Stimulated activated naive CD8-positive, alpha-beta T cell treated with anti-CD3 and anti-CD28 coated beads, Interleukin-15, amount 100 ng/mL, for 72 hours (primary cell): ENCODE results near the gene HPSE2.
A peak's percentile ranks its signal among the peaks of the same experiment; 100 is the strongest.

Experiments
- ATAC-seq: fragments of 150-1000 bp; cut with Tn5 transposase; 2 replicates; pipeline ENCODE4 v1.10.0; 2021; ENCODE audit warnings: mild to moderate bottlenecking, moderate library complexity
- DNase-seq, 2 donors: peaks; one replicate each; pipeline ENCODE4 v3.0.0; 2021 to 2022
- H3K27ac Mint-ChIP-seq, 2 donors: one replicate each; pipeline ENCODE4 v1.8.0; 2022; ENCODE audit warnings: mild to moderate bottlenecking in 2 of 2, mixed read lengths in 2 of 2, moderate library complexity in 2 of 2
- H3K27me3 Mint-ChIP-seq: one replicate; pipeline ENCODE4 v1.8.0; 2022; ENCODE audit warnings: mixed read lengths
- H3K4me1 Mint-ChIP-seq: one replicate; pipeline ENCODE4 v1.8.0; 2022; ENCODE audit warnings: mild to moderate bottlenecking, mixed read lengths
- H3K4me3 Mint-ChIP-seq, 2 donors: one replicate each; pipeline ENCODE4 v1.8.0; 2022; ENCODE audit warnings: mild to moderate bottlenecking in 2 of 2, mixed read lengths in 2 of 2, moderate library complexity in 1 of 2
- H3K9me3 Mint-ChIP-seq, 2 donors: one replicate each; pipeline ENCODE4 v1.8.0; 2022; ENCODE audit warnings: mixed read lengths in 2 of 2

Gene HPSE2

GRCh38 chr10:98815039-98815885, 420.4 kb downstream of the HPSE2 start:
- ATAC-seq: no peak
- Mint-ChIP-seq H3K4me3 (no peak overlapping the region), H3K27ac (no peak overlapping the region), H3K9me3 (no peaks in the 10 kb centered on the region), H3K4me1 (no peaks in the 10 kb centered on the region), H3K27me3 (no peaks in the 10 kb centered on the region)
- no peak for DNase-seq

GRCh38 chr10:98814470-98814869, 421.2 kb downstream of the HPSE2 start:
- H3K4me1 Mint-ChIP-seq: no peaks in the 10 kb centered on the region
- ATAC-seq: no peak

GRCh38 chr10:98808282-98808892, 427.3 kb downstream of the HPSE2 start:
- ATAC-seq: no peak
- no peaks in the 10 kb centered on the region for H3K4me1 Mint-ChIP-seq
- DNase-seq: no peak
- H3K9me3 Mint-ChIP-seq: no peaks in the 10 kb centered on the region
- H3K27me3 Mint-ChIP-seq: no peaks in the 10 kb centered on the region
- no peak overlapping the region for H3K27ac Mint-ChIP-seq
- H3K4me3 Mint-ChIP-seq: no peak overlapping the region

More at GRCh38 chr10:98814470-98814869, 421.2 kb downstream of the HPSE2 start:
- H3K4me3 Mint-ChIP-seq: no peak overlapping the region
- H3K27ac Mint-ChIP-seq: no peak overlapping the region
- no peaks in the 10 kb centered on the region for H3K27me3 Mint-ChIP-seq
- no peak for DNase-seq
- H3K9me3 Mint-ChIP-seq: no peaks in the 10 kb centered on the region

DNA sequence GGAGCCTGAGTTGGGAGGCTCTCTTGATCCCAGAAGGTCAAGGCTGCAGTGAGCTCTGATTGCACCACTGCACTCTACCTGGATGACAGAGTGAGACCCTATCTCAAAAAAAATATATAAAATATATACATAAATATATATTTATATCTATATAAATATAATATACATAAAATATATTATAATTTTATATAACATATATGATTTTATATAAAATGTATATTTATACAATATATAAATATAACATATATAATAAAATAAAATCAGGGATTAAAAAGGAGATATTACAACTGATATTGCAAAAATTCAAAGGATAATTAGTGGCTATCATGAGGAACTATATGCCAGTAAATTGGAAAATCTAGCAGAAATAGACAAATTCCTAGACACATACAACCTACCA, 435.4 kb downstream of the HPSE2 start:
- DNase-seq (no peak), ATAC-seq (no peak)
- Mint-ChIP-seq H3K9me3 (peaks cover 0 to 13% of the 10 kb centered on the region in 2 donors), H3K4me3 (no peak overlapping the region), H3K27ac (no peak overlapping the region), H3K4me1 (no peaks in the 10 kb centered on the region), H3K27me3 (no peaks in the 10 kb centered on the region)

DNA sequence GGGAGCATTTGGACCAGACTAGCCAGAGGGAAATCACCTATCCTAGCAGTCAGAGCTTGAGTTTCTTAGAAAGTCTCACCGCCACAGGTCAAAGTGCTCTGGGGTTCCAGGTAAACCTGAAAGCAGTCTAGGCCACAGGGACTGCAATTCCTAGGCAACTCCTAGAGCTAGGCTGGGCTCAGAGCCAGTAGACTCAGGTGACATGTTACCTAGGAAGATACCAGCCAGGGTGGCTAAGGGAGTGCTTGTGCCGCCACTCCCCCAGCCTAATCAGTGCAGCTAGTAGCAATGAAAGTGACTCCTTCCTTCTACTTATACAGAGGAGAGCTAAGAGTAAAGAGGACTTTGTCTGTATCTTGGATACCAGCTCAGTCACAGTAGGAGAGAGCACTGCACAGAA, 440.2 kb downstream of the HPSE2 start:
- Mint-ChIP-seq H3K27me3 (no peaks in the 10 kb centered on the region), H3K9me3 (peaks cover 0 to 13% of the 10 kb centered on the region in 2 donors), H3K27ac (no peak overlapping the region), H3K4me1 (no peaks in the 10 kb centered on the region), H3K4me3 (no peak overlapping the region)
- DNase-seq: no peak
- no peak for ATAC-seq

GRCh38 chr10:98790817-98791216, 444.8 kb downstream of the HPSE2 start:
- H3K27me3 Mint-ChIP-seq: no peaks in the 10 kb centered on the region
- no peak overlapping the region for H3K27ac Mint-ChIP-seq
- no peaks in the 10 kb centered on the region for H3K4me1 Mint-ChIP-seq
- no peak for DNase-seq
- no peak for ATAC-seq
- no peak overlapping the region for H3K4me3 Mint-ChIP-seq
- H3K9me3 Mint-ChIP-seq: no peaks in the 10 kb centered on the region

GRCh38 chr10:98778277-98778759, 457.3 kb downstream of the HPSE2 start:
- H3K9me3 Mint-ChIP-seq: no peaks in the 10 kb centered on the region
- no peak overlapping the region for H3K4me3 Mint-ChIP-seq
- DNase-seq (no peak), ATAC-seq (no peak)
- H3K4me1 Mint-ChIP-seq: no peaks in the 10 kb centered on the region
- H3K27ac Mint-ChIP-seq: no peak overlapping the region
- H3K27me3 Mint-ChIP-seq: no peaks in the 10 kb centered on the region

- ATAC-seq: no peak
- H3K4me1 Mint-ChIP-seq: no peaks in the 10 kb centered on the region
- no peaks in the 10 kb centered on the region for H3K27me3 Mint-ChIP-seq
- no peak overlapping the region for H3K27ac Mint-ChIP-seq
- H3K9me3 Mint-ChIP-seq: no peaks in the 10 kb centered on the region
- H3K4me3 Mint-ChIP-seq: no peak overlapping the region
- DNase-seq: no peak
Measured at GRCh38 chr10:98758463-98758862, 477.2 kb downstream of the HPSE2 start.

DNA sequence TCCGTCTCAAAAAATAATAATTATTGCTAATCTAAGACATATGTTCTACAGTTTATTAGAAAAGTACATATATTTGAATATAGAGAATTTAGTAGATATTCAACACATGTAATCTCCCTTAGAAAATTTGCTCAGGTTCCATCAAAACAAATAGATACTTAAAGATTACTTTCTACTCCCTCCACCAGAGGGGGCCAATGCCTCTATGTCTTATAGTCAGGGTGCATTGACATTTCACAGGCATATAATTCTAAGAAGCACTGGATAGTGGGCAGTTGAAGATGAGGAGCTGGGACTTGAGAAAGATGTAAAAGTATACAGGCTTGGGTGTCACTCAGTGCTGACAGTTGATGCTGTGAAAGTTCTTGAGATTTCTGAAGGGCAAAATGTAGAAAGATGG, 487.4 kb downstream of the HPSE2 start:
- H3K4me1 Mint-ChIP-seq: no peaks in the 10 kb centered on the region
- DNase-seq: no peak
- H3K27ac Mint-ChIP-seq: no peak overlapping the region
- H3K27me3 Mint-ChIP-seq: no peaks in the 10 kb centered on the region
- H3K4me3 Mint-ChIP-seq: no peak overlapping the region
- peaks cover 0 to 5% of the 10 kb centered on the region in 2 donors for H3K9me3 Mint-ChIP-seq
- ATAC-seq: no peak

DNA sequence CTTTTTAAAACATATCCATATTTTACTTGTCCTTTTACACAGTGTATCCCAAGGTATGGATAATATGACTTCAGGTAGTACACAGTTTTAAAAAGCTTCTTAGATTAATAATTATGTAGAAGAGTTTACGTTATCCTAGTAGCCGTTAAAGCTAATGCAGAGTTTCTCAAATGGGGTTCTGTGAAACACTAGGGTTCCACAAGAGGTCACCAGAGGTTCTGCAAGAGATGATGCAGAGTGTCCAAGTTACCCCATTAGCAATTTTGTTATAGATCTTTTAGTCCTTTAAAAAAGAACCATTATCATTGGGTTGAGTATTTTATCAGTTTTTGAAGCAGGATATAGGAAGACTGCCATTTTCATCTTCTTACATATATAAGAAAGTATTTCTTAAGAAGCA, 490.0 kb downstream of the HPSE2 start:
- Mint-ChIP-seq H3K9me3 (no peaks in the 10 kb centered on the region), H3K27ac (no peak overlapping the region), H3K27me3 (peaks cover 5% of the 10 kb centered on the region), H3K4me3 (no peak overlapping the region), H3K4me1 (no peaks in the 10 kb centered on the region)
- no peak for ATAC-seq
- no peak for DNase-seq

- no peaks in the 10 kb centered on the region for H3K9me3 Mint-ChIP-seq
Measured at GRCh38 chr10:98720551-98720950, 515.1 kb downstream of the HPSE2 start.

GRCh38 chr10:98713586-98713985, 522.1 kb downstream of the HPSE2 start:
- H3K4me3 Mint-ChIP-seq: no peak overlapping the region
- H3K27me3 Mint-ChIP-seq: peaks cover 5% of the 10 kb centered on the region
- DNase-seq (no peak), ATAC-seq (no peak)
- H3K9me3 Mint-ChIP-seq: no peaks in the 10 kb centered on the region
- no peak overlapping the region for H3K27ac Mint-ChIP-seq
- H3K4me1 Mint-ChIP-seq: no peaks in the 10 kb centered on the region

More at GRCh38 chr10:98720551-98720950, 515.1 kb downstream of the HPSE2 start:
- H3K4me3 Mint-ChIP-seq: no peak overlapping the region
- ATAC-seq: no peak
- no peaks in the 10 kb centered on the region for H3K4me1 Mint-ChIP-seq
- H3K27ac Mint-ChIP-seq: no peak overlapping the region
- DNase-seq: no peak
- peaks cover 20% of the 10 kb centered on the region for H3K27me3 Mint-ChIP-seq

DNA sequence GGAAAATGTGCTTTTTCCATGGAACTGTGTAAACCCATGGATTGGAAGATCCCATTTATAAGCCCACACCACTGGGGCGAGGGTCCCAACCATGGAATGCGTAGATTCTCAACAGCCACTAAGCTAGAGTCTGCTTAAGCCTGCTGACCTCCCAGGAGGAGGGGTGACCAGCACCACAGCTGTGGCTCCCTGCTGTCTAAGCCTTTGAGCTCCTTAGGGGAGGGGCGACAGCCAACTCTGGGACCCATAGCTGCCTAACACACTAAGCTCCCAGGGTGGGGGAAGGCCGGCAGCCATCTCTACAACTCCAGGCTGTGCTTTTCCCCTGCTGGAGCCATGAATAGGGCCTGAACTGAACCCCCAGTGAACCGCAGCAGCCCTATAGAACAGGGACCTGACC, 539.1 kb downstream of the HPSE2 start:
- Mint-ChIP-seq H3K4me1 (no peaks in the 10 kb centered on the region), H3K27ac (no peak overlapping the region), H3K9me3 (no peaks in the 10 kb centered on the region), H3K27me3 (peaks cover 14% of the 10 kb centered on the region), H3K4me3 (no peak overlapping the region)
- DNase-seq (no peak), ATAC-seq (no peak)

- ATAC-seq (no peak), DNase-seq (no peak)
- H3K27ac Mint-ChIP-seq: no peak overlapping the region
Measured at GRCh38 chr10:98694883-98695282, 540.8 kb downstream of the HPSE2 start.

GRCh38 chr10:98694014-98694413, 541.6 kb downstream of the HPSE2 start:
- Mint-ChIP-seq H3K9me3 (peaks cover 0 to 6% of the 10 kb centered on the region in 2 donors), H3K4me3 (no peak overlapping the region), H3K27ac (no peak overlapping the region), H3K4me1 (no peaks in the 10 kb centered on the region), H3K27me3 (peaks cover 14% of the 10 kb centered on the region)
- ATAC-seq (no peak), DNase-seq (no peak)

More at GRCh38 chr10:98694883-98695282, 540.8 kb downstream of the HPSE2 start:
- H3K9me3 Mint-ChIP-seq: no peaks in the 10 kb centered on the region
- H3K27me3 Mint-ChIP-seq: peaks cover 14% of the 10 kb centered on the region
- H3K4me1 Mint-ChIP-seq: no peaks in the 10 kb centered on the region
- H3K4me3 Mint-ChIP-seq: no peak overlapping the region

GRCh38 chr10:98687685-98688084, 548.0 kb downstream of the HPSE2 start:
- DNase-seq: no peak
- peaks cover 14 to 17% of the 10 kb centered on the region in 2 donors for H3K9me3 Mint-ChIP-seq
- no peaks in the 10 kb centered on the region for H3K4me1 Mint-ChIP-seq
- peaks cover 28% of the 10 kb centered on the region for H3K27me3 Mint-ChIP-seq
- peak overlapping the region in 1 of 2 donors; percentile 83 for H3K27ac Mint-ChIP-seq
- no peak for ATAC-seq
- no peak overlapping the region for H3K4me3 Mint-ChIP-seq
